HG02840 (cell line): Measurements from ENCODE around the gene KMT2E.

Experiments used
- ATAC-seq: cut with Tn5 transposase; IDR thresholded peaks from one replicate; pipeline ENCODE4 v1.9.1; 2021; ENCODE audit warnings: mild to moderate bottlenecking, moderate library complexity, moderate number of reproducible peaks; ENCODE audit not compliant: unreplicated experiment, low FRiP score

The KMT2E gene

DNA sequence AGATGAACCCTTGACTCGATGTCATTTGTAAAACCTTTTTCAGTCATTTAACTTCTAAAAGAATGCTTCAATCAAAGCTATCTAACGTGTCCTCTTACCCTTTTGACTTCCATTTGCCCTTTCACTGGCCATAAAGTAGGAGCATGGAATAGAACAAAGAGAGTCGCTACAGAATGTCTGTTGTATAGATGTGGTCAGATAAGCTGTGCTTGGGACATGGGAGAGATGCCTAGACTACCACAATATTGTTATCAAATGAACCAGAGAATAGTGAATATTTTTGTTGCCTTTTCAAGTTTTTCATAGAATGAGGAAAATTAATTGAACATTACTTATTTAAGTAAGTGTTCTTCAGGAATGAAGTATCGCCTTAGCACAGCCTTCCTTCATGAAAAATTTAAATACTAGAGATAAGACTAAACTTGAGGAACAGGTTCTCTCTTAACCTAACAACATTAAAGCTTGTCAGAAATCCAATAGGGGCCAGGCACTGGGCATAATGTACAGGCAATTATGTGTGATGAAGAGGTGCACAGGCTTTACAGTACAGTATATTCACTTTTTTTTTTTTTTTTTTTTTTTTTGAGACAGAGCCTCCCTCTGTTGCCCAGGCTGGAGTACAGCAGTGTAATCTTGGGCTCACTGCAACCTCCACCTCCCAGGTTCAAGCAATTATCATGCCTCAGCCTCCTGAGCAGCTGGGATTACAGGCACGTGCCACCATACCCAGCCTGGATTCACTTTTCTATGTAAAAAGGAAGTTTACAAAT, 7.5 kb upstream of the KMT2E start:
- no peak for ATAC-seq

DNA sequence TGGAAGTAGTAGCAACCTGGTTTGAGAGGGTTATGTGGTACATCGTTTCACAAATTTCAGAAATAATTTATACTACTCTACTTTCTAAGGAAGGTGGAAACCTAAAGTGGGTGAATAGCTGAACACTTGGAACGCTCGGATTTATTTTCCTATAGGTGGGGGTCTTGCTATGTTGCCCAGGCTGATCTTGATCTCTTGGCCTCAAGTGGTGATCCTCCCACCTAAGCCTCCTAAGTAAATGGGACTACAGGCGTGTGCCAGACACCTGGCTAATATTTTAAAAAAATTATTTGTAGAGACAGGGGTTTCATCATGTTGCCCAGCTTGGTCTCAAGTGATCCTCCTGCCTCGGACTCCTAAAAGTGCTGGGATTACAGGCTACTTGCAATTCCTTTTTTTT, 6.7 kb upstream of the KMT2E start:
- no peak for ATAC-seq

DNA sequence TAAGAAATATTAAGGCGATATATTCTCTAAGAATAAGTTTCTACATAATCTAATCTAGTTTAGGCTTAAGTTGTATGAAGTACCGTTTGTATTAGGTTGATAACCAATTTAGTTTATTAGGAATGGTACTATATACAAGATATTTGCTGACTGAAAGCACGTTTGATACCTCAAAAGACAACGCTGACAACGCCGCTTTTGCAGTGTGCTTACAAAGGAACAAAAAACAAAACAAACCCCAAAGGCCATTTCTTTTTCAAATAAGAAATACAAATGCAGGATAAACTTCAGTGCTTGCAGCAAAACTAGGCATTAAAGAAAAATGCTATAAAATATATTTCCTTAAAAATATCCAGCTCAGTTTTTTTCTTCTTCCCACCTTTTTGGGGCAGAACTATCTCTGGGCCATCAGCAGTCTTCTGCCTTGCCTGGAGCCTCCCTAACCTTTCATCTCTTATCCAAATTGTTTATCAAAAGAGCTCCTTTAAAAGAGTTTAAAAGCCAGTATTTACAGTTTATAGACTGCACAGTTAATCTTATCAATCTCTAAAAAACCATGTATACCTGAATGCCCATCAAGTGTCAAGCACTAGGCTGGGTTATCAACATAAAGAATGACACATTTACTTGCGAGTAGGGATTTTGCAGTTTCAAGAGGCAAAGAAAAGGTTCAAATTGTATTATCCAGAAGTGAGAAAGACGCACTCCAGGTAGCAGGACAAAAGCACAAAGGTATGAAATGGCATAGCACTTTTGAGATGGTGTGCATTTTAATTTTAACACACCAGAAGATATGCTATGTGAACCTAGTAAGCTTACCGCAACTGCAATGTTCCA, 4.1 kb upstream of the KMT2E start:
- no peak for ATAC-seq

DNA sequence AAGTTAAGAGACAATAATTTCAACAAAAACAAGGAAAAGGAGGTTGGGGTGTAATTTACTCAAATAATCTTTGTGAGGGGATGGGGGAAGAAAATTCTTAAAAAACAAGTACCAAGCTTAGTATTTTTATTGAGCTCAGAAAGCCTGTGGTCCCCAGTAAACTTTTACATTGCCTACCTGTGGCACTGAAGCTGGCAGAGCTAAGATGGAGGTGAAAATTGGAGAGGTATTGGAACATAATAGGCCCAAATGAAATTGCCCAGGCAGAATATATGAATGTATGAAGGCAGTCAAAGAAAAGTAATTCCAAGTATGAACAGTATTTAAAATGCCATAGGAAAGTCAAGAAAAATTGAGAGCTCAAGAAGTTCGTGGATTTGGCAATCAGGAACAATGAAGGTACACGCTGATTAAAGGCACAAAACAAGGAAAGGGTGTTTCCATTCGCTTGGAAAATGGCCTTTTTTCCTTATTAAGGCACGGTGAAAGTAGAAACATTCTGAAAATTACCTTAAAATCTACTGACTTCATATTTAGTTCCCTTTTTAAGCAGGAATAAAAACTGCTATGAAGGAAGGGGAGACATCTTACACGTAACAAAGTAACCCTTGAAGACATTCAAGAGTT, 3.4 kb upstream of the KMT2E start:
- no peak for ATAC-seq

DNA sequence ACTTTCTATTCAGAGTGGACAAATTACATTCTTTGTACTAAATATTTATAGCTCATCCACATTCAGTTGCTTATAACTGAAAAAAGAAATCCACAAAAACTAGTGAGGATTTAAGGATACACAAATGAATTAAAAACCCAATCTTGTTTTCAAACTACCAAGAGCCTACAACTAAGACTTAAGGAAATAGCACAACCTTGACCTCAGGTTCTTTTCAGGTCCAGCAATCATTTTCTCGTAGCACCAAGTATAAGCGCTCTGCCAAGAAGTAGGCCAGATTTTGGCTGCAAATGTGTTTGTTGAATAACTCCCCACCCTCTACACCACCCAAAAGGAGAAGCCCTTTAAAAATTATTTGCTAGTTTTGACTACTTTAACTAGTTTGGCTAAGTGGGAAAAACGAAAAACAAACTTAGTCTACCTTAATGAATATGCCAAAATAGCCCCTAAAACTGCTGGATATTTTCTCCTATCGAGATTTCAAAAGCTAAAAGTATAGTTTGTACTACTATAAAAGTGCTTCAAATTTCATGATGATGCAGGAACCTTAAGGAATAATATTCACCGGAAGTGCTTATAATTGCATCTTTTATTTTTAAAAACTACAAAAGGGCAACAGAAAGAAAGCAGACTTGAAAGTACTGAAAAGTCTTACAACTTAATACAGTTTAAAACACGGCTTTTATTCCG, 2.7 kb upstream of the KMT2E start:
- ATAC-seq = no peak

DNA sequence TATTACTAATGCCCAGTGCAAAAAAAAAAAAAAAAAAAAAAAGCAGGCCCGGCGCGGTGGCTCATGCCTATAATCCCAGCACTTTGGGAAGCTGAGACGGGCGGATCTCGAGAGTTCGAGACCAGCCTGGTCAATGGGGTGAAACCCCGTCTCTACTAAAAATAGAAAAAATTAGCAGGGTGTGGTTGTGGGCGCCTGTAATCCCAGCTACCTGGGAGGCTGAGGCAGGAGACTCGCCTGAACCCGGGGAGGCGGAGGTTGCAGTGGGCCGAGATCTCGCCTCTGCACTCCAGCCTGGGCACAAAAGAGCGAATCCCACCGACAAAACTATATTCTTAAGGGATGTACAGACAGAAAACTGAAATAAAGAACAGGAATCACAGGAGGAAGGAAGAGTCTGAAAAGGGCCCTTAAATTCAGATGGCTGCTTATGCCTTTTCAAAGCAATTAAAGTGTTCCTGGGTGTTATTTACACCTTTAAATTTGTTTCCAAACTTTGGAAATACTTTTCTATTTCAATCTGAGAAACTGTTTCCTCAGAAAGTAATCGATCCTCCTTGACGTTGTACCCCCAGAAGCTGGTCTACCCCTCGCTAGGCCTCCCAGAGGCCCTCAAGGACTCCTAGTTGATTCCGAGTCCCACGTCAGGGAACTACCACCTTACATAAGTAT, 2.0 kb upstream of the KMT2E start:
- no peak for ATAC-seq

DNA sequence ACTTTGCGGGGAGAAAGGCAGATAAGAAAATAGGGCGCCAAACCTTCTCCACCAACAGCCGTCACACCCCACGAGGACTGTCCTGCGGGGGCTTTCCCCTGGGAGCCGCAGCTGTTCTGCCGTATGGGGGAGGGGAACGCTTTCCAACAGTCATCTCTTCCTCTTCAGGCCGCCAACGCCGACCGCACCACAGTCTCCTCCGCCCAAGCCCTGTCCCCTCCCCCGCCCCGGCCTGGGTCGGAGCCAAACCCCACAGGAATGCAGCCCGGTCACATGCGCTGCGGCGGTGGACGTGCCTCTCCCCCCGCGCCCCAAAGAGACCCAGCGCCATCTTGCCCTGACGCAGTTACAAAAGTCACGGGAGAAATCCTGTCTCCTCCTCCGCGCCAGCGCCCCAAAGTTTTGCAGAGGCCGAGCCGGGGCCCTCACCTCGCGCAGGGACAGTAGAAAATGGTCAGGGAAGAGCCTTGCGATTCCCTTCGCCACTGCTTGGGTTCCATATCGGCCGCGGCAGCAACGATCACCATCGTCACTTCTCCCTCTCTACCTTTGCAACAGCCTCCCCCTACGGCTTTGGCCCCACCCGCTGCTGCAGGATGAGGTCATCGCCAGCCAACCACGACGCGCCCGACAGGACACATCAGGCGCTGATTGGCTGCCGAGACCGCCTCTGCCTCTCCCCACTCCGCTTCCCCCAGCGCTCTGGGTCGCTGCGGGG, 1.3 kb upstream of the KMT2E start:
- peak; percentile 69 for ATAC-seq

DNA sequence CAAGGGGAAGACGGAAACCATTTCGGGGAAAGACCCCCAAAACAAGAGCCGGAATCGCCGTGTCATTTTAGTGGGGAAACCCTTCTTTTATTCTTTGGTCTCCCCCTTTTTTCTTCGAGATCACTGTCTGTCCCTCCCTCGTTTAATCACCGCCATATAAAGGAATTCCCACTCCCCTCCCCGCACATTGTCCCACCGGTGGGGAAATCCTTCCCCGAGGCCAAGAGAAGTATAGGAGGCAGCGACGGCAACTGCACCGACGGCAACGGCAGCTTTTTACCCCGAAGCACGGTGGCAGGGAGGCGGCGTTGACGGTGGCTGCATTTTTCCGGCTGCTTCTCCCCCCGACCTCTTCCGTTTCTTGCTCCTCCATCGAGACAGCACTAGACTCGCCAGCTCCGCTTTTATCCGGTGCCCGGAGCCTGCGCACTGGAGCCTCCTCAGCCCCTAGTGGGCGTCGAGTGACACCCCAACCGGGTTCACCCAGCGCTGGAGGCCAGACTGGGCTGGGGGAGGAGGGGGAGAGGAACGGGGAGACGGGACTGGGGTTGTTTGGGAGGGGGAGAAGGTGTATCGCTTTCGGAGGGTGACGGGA, 687 bp upstream of the KMT2E start:
- peak; percentile 33 for ATAC-seq

DNA sequence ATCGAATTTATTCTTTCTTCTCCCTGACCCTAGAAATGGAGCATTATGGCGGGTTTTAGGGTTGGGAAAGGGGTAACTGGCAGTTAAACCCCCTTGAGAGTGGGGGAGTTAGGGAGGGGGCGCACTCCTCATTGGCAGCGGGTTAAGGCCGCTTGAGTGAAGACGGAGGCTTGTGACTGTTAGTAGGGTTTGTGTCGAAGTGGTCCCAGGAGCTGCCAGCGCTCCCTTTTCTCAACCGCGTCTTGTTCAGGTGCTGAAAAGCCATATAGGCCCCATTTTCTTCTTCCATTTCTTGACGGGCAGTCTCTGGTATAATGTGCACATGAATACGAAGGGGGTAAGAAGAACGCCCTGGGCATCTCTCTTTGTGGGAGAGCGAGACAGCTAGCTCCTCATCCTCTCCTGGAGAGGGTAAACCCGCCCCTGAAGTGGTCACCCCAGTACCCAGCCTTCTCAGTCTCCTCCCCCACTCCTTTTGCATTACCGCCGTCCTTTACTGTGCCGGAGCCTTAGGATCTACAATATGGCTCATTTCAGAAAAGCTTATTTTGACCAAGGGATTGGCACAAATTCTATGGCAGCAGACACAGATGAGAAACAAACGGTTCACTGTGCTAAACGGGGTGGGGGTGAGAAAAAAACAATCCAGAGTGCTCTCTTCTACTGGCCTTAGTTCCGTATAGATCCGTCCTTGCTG, 836 bp downstream of the KMT2E start:
- ATAC-seq = no peak

DNA sequence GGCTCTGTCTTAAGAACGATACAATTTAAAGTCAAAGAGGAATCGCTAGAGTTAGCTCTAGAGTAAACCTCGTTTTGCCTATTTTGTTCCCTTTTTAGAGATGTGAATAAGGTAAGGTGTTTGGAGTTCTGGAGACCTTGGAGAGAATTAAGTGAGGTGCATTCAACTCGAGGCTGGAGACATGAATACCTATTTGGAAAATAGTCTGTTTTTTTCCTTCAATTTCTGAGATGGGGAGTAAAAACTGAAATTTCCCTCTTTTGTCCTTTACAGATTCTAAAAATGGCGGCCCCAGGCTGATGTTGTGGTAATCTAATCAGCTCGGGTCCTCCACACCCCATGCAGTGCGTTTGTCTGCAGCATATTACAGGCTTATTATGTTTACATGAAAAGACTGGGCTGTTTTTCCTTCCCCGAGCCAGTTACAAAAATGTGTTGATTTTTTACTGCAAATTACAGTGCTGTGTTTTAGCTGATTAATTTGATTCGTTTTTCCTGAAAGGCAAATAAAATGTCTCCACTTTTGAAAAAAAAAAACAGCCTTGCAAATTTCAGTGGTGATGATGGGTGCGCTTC, 1.5 kb downstream of the KMT2E start:
- ATAC-seq = no peak

DNA sequence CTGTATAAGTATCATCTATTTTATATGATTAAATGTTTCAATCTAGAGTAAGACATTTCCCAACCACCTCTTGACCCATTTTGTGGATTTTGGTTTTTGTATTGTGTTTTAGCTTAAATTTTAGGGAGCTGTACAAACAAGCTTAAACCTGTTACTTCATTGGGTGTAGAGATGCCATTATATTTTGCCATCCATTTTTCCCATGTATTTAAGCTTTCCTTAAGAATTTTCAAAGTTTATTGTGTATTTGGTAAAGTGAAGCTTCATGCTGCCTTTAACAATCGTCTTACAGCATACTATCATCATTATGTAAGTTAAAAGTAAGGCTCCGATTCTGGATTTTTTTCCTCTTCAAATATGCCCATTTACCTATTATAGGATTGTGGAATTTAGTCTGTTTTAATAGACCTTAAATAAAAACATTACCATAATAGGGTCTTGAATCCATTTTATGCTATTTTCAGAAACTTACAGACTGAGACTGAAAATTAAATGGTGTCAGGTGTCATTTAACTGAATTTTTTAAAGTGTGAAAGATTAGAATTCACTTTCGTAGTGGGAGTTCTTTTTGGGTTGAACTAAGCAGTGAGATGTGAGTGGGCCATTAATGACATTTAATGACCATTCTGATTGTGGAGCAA, 2.2 kb downstream of the KMT2E start:
- no peak for ATAC-seq

DNA sequence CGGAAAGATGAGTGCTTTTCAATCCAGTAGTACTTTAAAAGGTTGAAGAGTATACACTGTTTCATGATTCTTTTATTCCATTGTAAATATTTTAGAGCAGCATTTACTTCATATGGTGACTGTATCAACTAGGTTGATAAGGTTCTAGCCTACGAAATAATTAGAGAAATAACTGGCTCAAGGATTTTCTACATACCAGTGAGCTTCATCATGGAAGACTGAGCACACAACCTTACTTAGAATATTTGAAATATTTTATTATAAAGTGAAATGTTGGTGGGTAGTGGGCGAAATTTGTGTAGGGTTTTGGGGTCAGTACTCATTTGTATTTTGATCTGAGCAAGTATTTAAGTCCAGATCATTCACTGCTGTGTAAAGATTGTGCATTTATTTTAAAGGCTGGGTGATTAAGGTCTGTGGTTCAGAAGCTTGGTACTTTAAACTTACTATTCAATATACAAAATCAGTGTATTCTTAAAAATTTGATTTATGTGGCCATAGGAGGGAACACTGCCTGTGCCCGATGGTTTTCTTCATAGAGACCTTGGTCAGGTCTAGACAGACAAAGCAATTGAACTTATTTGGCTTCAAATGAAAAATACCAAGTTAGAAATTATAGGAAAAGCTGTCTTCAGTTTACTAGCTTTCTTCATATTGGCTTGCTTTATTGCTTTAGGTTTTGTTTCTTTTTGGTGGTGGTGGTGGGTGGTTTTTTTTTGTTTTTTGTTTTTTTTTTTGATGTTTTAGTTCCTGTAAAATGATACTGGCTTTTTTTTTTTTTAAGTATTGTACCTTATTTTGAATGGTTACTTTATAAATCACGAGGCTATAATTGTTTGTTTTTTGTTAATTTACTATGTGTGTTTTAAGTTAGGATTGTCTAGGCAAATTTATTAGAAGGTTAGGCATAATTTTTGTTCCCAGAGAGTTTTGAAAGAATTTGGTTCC, 3.0 kb downstream of the KMT2E start:
- ATAC-seq = no peak

DNA sequence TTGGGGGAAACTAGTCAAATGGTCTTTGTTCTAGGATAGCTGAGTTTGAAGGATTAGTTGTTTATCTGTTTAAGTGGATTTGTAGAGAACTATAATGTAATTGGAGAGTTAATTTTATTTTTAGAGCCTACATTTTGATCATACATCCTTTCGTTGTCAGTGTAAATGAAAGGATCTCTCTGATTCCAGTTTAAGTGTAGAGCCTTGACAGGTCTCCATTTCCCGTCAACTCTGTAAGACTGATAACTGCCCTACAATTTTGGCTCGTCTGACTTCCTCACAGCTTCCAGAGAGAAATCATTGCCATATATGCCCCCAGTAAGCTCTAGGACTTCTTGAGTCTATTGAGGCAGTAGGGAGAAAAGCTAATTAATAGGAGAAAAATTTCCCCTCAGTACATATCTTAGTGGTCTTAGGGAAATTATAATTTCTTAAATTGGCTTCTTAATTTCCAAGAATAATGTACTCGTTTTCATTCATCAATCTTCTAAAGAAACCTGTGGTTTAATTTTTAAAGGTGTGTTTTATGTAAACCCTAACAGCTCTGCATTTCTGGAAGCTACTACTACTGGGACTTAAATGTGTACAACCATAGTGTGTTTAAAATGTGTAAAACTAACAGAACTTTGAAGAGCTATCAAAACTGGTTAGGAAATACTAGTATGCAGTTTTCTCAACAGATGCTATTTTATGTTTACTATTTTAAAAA, 3.8 kb downstream of the KMT2E start:
- no peak for ATAC-seq

DNA sequence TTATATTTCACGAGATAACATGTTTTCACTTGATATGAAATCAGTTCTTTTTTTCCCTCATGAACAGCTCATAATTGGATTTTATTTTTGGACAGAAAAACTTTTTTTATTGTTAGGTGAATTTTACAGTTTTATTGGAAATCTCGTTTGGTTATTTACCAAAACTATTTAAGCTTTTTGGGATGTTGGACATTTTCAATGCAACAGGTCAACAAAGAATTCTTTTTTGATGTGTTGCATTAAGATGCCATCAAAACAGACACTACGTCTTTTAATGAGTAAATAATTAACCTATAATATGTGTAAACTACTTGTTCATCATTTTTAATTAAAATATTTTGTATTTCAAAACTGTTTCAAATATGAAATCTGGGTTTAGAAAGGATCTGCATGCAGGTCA, 5.3 kb downstream of the KMT2E start:
- ATAC-seq = no peak

DNA sequence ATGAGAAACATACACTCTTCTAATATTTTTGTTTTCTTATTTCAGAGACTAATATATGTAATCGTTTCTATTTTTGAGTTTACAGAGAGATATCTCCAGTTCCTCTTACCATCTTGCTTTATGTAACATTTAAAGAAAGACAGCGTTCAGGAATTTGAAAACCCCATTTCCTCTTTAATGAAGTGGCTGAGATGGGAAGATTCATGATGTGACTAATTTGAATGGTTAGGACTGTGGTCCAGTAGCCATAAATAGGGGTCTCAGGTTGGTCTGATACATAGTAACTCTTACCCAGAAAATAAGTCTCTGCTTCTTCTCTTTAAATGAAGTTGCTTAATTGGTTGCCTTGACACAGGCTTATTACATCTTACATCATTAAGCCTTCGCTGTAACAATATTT, 6.9 kb downstream of the KMT2E start:
- no peak for ATAC-seq

DNA sequence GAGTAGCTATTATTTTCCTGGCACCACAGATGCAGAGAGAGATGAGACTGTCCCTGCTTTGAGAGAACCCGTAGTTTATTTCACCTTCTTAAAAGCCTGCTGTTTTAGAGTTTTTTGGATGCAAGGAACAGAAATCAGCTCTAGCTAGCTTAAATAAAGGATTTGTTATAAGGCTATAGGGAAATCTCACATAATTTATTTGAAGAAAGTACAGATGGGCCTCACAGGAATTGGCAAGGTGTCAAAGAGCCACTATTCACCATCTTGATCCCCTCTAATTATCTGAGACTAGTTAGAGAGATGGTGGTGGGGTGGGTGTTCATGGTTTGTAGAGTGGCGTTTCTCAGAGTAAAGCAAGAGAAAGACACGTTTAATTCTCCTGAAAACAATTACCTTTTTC, 7.3 kb downstream of the KMT2E start:
- no peak for ATAC-seq
